Left renal pelvis (tissue), 4 donors: ENCODE results near the gene LSM7. TPM values are rescaled to one million over a fixed set of nuclear protein-coding genes. Genes with fewer than 3 reads are reported as not detected.
"Not testable (repeated sequence)": the region's sequence is repeated elsewhere in the genome, so short reads cannot be mapped to it uniquely, and the experiment has no call there.

Experiments used
- DNase-seq, 4 donors: peaks; one replicate each; pipeline ENCODE4 v3.0.0-alpha.2; 2013; ENCODE audit warnings: low read depth in 4 of 4, low spot score in 3 of 4
- polyA plus RNA-seq, 4 donors: library from polyadenylated mRNA; unstranded; fragments of 120-200 nt; gene quantifications; one replicate each; pipeline ENCODE4 v1.2.1, GENCODE V29; 2013; ENCODE audit not compliant: insufficient read length in 4 of 4

LSM7 gene
- polyA plus RNA-seq, 4 donors: 72.9 to 105 (median 80.2) TPM

DNA sequence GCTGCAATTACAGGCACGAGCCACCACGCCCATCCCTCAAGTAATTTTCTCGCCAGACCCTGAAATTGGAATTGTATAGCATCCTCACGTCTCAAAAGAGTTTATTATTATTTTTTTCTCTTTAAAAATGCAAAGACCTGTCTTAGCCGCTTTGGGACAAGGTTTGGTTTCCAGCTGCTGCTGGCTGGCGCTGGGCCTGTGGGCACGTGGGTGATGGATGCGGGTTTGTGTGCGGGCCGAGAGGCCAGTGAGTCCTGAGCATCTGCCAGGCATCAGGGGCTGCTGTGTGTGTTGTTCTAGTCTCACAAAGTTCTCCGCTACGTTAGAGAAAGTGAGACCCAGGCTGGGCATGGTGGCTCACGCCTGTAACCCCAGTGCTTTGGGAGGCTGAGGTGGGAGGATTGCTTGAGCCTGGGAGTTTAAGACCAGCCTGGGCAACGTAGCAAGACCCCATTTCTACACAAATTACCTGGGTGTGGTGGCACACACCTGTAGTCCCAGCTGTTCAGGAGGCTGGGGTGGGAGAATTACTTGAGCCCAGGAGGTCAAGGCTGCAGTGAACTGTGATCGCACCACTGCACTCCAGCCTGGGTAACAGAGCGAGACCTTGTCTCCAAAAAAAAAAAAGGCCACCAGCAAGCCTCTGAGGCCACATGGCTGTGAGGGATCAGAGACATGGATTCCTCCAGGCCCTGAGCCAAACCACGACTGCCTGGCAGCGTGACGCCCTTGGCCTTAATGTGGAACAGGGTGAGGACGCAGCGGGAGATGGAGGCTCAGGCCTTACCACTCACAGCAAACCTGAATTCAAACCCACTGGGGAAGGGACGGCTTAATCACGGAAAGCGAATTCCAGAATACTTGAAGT is 27.0 kb upstream of the LSM7 start:
- DNase-seq: no peak

GRCh38 chr19:2354670-2355069 is 26.3 kb upstream of the LSM7 start:
- no peak for DNase-seq

GRCh38 chr19:2353887-2354592 is 25.7 kb upstream of the LSM7 start:
- no peak for DNase-seq

GRCh38 chr19:2353159-2353886 is 24.9 kb upstream of the LSM7 start:
- no peak for DNase-seq

DNA sequence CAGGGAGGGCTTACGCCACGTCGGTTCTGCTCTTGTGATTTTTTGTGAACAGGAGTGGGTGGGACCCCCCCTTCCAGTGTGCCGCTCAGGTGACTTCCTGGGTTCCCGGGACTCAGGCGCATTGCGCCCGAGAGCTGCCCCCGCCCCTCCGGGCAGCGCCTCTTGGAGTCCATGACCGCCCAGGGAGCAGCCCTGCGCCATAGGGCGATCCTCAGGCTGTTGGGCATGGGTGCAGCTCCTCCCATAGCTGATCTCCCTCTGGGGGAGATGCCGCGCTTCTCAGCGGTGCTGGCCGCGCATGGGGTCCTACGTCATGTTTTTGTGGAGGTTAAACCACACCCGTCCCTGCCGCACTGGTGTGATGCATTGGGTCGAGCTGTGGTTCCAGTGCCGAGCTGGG is 23.7 kb upstream of the LSM7 start:
- DNase-seq: no peak

- DNase-seq: no peak
These were observed 23.2 kb upstream of the LSM7 start for GRCh38 chr19:2351591-2351990.

DNA sequence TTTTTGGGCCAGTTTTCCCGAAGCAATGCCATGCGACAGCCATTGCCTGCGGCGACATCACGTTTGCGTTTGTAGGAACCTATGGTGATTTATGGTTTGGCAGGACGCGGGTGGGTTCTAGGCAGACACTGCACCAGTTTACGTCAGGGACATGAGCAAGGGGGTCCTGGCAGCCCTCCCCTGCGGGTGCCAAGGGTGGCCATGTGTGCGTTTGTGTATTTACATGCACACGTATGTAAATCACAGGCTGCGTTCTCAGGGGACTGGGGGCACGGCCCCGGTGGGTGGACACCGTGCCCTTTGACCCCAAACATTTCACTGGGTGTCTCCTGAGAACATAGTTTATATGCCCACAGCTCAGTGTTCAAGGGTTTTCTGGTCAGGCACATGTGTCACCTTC is 22.3 kb upstream of the LSM7 start:
- DNase-seq: no peak

GRCh38 chr19:2349818-2350217 is 21.4 kb upstream of the LSM7 start:
- DNase-seq: not testable (repeated sequence)

DNA sequence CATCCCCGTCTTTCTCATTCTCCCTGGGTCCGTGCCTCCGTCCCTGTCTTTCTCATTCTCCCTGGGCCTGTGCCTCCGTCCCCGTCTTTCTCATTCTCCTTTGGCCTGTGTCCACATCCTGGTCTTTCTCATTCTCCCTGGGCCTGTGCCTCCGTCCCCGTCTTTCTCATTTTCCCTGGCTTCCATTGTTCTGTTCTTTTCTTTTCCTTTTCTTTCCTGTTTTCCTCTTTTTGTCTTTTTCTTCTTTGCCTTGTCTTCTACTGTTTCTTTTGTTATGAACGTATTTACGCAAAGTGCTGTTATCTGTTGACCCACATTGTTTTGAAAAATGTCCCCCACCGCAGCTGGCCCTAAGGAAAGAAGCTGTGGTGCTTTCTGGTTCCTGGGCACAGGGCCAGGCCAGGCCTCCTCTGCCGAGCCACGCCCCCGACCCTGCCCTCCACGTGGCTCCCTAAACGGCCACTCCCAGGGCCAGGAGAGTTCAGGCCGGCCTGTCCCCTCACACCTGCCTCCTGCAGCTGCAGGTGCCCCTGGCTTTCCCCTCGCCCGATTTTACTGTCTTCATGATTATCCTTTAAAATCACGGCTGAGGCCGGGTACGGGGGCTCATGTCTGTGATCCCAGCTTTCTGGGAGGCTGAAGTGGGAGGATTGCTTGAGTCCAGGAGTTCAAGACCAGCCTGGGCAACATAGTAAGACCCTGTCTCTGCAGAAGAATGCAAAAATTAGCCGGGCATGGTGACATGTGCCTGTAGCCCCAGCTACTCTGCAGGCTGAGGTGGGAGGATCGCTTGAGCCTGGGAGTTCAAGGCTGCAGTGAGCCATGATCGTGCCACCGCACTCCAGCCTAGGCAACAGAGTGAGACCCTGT is 17.6 kb upstream of the LSM7 start:
- DNase-seq: no peak

DNA sequence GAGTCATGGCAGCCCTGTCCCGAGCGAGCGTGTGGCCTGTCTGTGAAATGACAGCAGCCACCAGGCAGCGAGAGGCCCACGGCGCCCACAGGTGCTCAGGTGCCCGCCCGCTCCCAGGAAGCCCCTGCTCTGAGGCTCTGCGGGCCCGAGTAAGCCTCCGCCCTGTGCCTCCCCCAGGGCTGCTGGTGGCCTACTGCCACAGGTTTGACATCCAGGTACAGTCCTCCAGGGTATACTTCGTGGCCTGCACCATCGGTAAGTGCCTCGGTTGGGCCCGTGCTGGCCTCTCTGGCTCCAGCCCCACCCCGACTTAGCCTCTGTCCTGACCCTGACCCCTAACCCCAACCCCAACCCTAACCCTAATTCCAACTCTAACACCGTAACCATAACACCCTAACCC is 16.7 kb upstream of the LSM7 start:
- DNase-seq: no peak

DNA sequence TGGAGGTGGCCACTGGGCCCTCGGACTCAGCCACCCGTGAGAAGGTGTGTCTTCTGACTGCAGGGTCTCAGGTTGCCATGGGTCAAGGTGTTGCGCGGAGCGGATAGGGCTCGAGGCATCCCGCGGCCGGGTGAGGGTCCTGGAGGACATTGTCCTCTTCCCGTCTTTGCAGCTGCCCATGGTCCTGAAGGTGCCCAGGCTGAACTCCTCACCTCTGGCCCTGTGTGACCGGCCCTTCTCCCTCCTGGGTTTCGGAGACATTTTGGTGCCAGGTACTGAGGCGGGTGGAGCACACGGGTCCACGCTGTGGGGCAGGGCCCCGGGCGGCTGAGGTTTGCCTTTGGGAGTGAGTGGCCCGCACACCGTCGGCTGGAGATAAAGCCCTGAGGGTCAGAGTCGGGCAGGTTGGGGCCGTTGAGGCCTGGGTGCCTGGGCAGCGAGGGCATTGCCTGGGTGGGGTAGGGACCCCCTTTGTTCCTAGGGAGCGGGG is 16.0 kb upstream of the LSM7 start:
- no peak for DNase-seq

DNA sequence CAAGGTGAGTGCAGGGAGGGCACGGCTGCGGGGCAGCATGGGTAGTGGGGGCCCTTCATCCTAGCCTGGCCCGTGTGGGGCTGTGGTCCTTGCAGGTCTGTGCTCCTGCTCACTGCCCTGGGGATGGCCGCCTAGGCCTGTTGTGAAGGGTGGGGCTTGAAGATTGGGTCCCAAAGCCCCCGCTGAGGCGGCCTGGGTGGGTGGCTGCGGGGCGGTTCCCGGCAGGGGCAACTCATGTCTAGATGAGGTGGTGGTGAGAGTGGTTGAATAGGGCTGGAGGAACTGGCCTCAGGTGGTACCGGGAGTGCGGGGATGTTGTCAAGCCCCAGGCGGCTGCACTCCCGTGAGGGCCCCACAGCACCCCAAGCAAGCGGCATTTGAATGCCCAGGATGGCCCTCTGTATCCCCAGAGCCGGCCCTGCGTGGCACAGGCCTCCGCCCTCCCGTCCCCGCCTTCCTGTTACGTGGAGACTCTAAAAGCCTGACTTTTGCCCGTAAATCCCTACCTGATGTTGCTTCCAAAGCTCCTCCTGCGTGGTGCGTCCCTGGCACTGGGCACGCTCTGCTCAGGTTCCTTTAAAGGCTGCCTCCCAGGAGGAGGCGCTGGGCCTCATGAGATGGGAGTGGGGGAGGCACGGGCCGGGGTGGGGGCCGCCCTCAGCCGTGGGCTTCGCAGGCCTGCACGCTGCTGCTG is 15.1 kb upstream of the LSM7 start:
- DNase-seq: no peak

- DNase-seq: no peak
These were observed 14.4 kb upstream of the LSM7 start for GRCh38 chr19:2342656-2343288.

GRCh38 chr19:2341982-2342381 is 13.6 kb upstream of the LSM7 start:
- DNase-seq: no peak

- DNase-seq: no peak
These were observed 12.9 kb upstream of the LSM7 start for GRCh38 chr19:2341244-2341751.

DNA sequence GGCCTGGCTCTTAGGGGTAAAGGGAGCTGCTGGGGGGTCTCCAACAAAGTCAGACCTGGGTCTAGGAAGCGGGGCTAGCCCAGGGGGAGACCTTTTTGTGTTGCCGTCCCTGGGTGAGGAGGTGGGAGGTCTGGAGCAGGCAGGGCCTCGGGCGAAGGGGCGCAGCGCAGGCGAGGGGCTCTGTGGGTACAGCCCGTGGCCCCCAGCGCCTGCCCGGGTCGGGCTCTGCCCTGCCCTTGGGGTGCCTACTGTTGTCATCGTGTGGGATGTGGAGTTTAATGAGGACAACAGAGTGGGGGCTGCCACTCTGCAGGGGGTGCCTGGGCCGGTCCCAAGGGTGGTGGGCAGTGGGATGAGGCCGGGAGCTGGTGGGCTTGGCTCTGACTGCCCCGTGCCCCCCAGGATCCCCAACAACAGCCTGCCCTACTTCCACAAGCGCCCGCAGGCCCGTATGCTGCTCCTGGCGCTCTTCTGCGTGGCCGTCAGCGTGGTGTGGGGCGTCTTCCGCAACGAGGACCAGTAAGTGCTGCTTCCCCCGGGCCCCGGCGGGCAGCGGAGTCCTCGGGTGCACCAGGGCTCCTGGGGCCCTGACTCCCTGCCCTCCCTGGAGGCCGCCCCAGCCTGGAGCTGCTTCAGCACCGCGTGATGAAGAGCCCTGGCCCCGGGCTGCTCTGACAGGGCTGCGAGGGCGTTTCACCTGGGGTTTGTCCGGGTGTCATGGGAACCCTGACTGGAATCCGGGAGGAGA is 12.3 kb upstream of the LSM7 start:
- DNase-seq: no peak

- DNase-seq: no peak
These were observed 11.4 kb upstream of the LSM7 start for GRCh38 chr19:2339644-2340310.
